Body of pancreas (tissue), 4 donors: ENCODE data around the gene GJC2. TPM values are rescaled to one million over a fixed set of nuclear protein-coding genes. Genes with fewer than 3 reads are reported as not detected.

Experiments used
- ATAC-seq: fragments of 150-250 bp; one replicate; pipeline ENCODE4 v1.9.1; 2016
- DNase-seq, 4 donors: peaks; one replicate each; pipeline ENCODE4 v3.0.0-alpha.2; 2019
- H3K27ac ChIP-seq, 4 donors: fragments of 200-600 bp; sonication (generic); 1 replicate in 3 of 4; 2 replicates in 1 of 4; pipeline versions ENCODE4 v1.5.1 to v1.6.1; 2016 to 2019; ENCODE audit warnings: mild to moderate bottlenecking in 1 of 4, mixed read lengths in 1 of 4, moderate library complexity in 1 of 4
- H3K27me3 ChIP-seq, 2 donors: fragments of 200-600 bp; sonication (generic); one replicate each; pipeline ENCODE4 v1.6.0; 2016; ENCODE audit warnings: mild to moderate bottlenecking in 1 of 2
- H3K36me3 ChIP-seq, 2 donors: fragments of 200-600 bp; sonication (generic); replicated peaks in 1 of 2; 2 replicates each; pipeline ENCODE4 v1.5.1; 2016; ENCODE audit warnings: low read depth in 2 of 2; ENCODE audit not compliant: insufficient read depth in 1 of 2
- H3K4me1 ChIP-seq: fragments of 200-600 bp; sonication (generic); one replicate; pipeline ENCODE4 v1.6.0; 2016
- H3K4me3 ChIP-seq, 2 donors: fragments of 200-600 bp; sonication (generic); 1 replicate in 1 of 2; 2 replicates in 1 of 2; pipeline ENCODE4 v1.5.1; 2016 to 2019
- H3K9me3 ChIP-seq, 3 donors: fragments of 200-600 bp; sonication (generic); 1 replicate in 2 of 3; 2 replicates in 1 of 3; pipeline ENCODE4 v1.5.1; 2016
- POLR2A ChIP-seq, 3 donors: fragments of 450-650 bp; IDR thresholded peaks; one replicate each; pipeline ENCODE4 v1.6.1; 2016; ENCODE audit warnings: antibody characterized with exemption in 3 of 3, mild to moderate bottlenecking in 2 of 3
- WGBS, 2 donors: methylation state at CpG; one replicate each; pipeline ENCODE4 v1.1.5; 2017; 5-methylcytosine and 5-hydroxymethylcytosine counted together
- intact Hi-C: fragments of 100-400 bp; cut with DNase I; formaldehyde crosslinking; loops from one replicate; pipeline ENCODE4 v1.15.1; 2023
- total RNA-seq, 2 donors: library from RNA; depleted of rRNA; stranded (reverse); fragments of >200 nt; gene quantifications; one replicate each; pipeline ENCODE4 v1.1.0, GENCODE V29; 2016
- TF ChIP-seq, protein P1 (sequence below), 7 experiments: fragments of 450-650 bp in 4 of 7; fragments of 200-600 bp in 3 of 7; sonication (generic) in 3 of 7; IDR thresholded peaks; one replicate each; pipeline ENCODE4 v1.5.1; 2016 to 2019; ENCODE audit warnings: antibody characterized with exemption in 7 of 7

The GJC2 gene
- total RNA-seq, 2 donors from 2014 or later = 0.33 to 1.6 TPM

- intact Hi-C loops = no loop called here
- peak; percentile 8 for ATAC-seq
- peak overlapping the region; percentile 18 to 88 (median 76) for H3K27ac ChIP-seq
Observed at GRCh38 chr1:228131766-228132165, 18.0 kb upstream of the GJC2 start.

GRCh38 chr1:228134591-228134990 is 15.1 kb upstream of the GJC2 start:
- intact Hi-C loops = no loop called here
- H3K36me3 ChIP-seq = no peaks in the 10 kb centered on the region
- H3K4me1 ChIP-seq = no peaks in the 10 kb centered on the region
- TF ChIP-seq, protein P1, sequence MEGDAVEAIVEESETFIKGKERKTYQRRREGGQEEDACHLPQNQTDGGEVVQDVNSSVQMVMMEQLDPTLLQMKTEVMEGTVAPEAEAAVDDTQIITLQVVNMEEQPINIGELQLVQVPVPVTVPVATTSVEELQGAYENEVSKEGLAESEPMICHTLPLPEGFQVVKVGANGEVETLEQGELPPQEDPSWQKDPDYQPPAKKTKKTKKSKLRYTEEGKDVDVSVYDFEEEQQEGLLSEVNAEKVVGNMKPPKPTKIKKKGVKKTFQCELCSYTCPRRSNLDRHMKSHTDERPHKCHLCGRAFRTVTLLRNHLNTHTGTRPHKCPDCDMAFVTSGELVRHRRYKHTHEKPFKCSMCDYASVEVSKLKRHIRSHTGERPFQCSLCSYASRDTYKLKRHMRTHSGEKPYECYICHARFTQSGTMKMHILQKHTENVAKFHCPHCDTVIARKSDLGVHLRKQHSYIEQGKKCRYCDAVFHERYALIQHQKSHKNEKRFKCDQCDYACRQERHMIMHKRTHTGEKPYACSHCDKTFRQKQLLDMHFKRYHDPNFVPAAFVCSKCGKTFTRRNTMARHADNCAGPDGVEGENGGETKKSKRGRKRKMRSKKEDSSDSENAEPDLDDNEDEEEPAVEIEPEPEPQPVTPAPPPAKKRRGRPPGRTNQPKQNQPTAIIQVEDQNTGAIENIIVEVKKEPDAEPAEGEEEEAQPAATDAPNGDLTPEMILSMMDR (IDR thresholded peaks at IDR 0.05) = no peak
- TF ChIP-seq POLR2A (IDR thresholded peaks at IDR 0.05) = no peak
- H3K27ac ChIP-seq = no peak overlapping the region
- ATAC-seq (no peak), DNase-seq (no peak)
- H3K9me3 ChIP-seq = no peaks in the 10 kb centered on the region
- H3K4me3 ChIP-seq = no peak overlapping the region
- H3K27me3 ChIP-seq = no peaks in the 10 kb centered on the region
- 70 to 72% methylated on average over 12 of the region's 12 CpGs for WGBS, 2 donors

More at GRCh38 chr1:228131766-228132165, 18.0 kb upstream of the GJC2 start:
- no peak overlapping the region for H3K4me3 ChIP-seq
- H3K9me3 ChIP-seq = no peaks in the 10 kb centered on the region
- DNase-seq = no peak
- H3K4me1 ChIP-seq = no peaks in the 10 kb centered on the region
- WGBS, 2 donors = 68 to 69% methylated on average over 2 of the region's 2 CpGs
- TF ChIP-seq, protein P1 (IDR thresholded peaks at IDR 0.05) = no peak
- TF ChIP-seq POLR2A (IDR thresholded peaks at IDR 0.05) = no peak
- no peaks in the 10 kb centered on the region for H3K27me3 ChIP-seq
- H3K36me3 ChIP-seq = no peaks in the 10 kb centered on the region

DNA sequence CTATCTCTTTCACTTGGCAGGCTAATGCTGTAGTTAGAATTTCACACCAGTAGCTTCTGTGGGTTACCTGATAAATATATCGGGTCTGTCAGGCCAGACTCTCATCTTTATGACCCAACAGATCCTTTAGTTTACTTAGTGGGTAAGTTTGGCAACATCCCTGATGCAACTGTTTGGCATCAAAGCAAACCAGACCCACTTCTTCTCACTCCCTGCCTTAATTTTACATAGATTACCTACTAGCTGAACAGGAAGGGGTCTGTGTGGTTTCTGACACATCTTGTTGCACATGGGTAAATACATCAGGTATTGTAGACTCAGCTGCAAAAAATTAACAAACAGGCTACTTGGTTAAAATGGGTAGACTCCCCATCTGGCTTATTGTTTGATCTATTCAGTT is 12.8 kb upstream of the GJC2 start:
- 33 to 44% methylated on average over 1 of the region's 1 CpG for WGBS, 2 donors
- intact Hi-C loops = no loop called here
- TF ChIP-seq POLR2A (IDR thresholded peaks at IDR 0.05) = no peak
- TF ChIP-seq, protein P1 (IDR thresholded peaks at IDR 0.05) = no peak
- Histone ChIP-seq H3K4me3 (no peak overlapping the region), H3K27me3 (no peaks in the 10 kb centered on the region), H3K27ac (no peak overlapping the region), H3K36me3 (no peaks in the 10 kb centered on the region), H3K9me3 (no peaks in the 10 kb centered on the region), H3K4me1 (peaks cover 11% of the 10 kb centered on the region)
- DNase-seq (no peak), ATAC-seq (no peak)

- 17 to 35% methylated on average over 22 to 30 of the region's 30 CpGs for WGBS, 2 donors
- Histone ChIP-seq H3K27me3 (no peaks in the 10 kb centered on the region), H3K4me1 (peaks cover 34% of the 10 kb centered on the region), H3K27ac (peak overlapping the region; percentile 92 to 98 (median 97)), H3K4me3 (no peak overlapping the region), H3K36me3 (no peaks in the 10 kb centered on the region), H3K9me3 (no peaks in the 10 kb centered on the region)
- TF ChIP-seq, protein P1 (IDR thresholded peaks at IDR 0.05) = no peak
- TF ChIP-seq POLR2A (IDR thresholded peaks at IDR 0.05) = no peak
- DNase-seq (no peak), ATAC-seq (no peak)
- intact Hi-C loops = no loop called here
Observed at GRCh38 chr1:228139406-228139930, 10.3 kb upstream of the GJC2 start.
